K562 treated with DMSO at 1 percent for 4 hours (cell line): ENCODE results near the gene CENPS. TPM values are rescaled to one million over a fixed set of nuclear protein-coding genes. Genes with fewer than 3 reads are reported as not detected.

Experiments
- total RNA-seq: library from RNA; unstranded; fragments of 300-600 nt; gene quantifications from 2 replicates; pipeline ENCODE4 v1.2.3, GENCODE V29; 2022; ENCODE audit not compliant: insufficient read depth

The CENPS gene
- 16.4 and 26.2 TPM in 2 replicates for total RNA-seq

DNA sequence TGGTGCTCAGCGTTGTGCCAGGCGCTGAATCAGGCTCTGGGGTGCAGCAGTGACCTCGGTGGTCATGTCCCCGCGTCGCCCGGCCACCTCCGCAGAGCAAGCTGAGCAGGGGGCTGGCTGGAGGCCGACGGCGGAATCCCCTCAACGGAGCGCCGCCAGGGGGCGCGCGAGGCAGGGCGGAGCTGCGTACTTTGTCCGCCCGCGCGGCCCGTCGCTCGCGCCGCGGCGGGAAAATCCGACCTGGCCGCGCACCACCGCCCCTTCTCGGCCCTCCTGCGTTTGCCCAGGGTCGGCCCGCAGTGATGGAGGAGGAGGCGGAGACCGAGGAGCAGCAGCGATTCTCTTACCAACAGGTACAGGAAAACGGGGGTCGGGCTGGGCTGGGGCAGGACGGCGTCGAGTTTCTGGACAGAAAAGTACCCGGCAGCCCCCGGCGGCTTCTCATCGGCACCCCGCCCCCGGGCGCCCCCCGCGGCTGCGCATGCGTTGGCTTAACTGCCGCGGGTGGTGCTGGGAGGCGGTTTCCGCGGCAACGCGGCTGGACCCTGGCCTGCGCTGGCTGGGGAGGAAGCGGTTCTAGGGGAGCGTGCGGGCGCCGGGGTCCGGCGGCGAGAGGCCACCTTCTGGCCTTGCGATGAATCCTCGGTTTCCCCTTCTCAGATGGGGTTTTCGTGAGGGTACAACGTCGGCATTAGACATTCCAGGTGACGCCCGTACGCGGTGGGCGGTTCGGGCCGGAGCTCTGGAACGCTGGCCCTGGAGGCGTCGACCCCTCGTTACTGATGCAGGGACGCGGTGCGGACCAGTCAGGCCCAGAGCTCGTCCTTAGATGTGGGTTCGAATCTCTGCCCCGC, at the start of gene CENPS:
Gene CENPS (plus strand): TSS at position 218 of the 854 bp plus-strand sequence. CDS start 85 bp downstream, at position 303.

DNA sequence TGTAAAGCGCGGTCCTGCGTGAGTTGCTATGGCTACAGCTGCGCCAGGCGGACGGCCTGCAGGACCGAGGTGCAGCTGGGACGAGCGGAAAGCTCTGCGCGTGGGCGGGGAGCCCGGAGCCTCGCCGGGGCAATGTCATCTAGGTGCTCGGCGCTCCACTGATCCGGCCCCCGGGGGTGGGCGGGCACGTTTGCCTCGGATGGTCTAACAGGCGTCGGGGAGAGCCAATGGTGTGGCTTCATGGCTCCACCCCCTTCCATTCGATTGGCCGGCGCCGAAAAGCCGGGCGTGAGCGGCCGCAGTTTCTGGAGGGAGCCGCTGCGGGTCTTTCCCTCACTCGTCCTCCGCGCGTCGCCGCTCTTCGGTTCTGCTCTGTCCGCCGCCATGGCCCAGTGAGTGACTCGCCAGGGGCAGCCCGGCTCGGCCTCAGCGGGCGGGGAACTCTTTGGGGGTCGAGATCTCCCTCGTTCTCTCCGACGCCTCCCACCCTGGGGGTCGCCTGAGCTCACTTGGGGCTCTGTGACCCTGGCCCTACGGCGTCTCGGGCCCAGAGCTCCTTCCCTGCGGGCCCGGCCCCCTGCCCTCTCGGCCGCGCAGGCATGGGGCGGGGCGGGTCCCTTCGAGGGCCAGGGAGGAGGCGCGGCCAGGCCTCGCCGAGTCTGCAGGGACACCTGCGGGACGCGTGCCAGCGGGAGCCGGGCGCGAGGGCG, 31.3 kb upstream of the CENPS start, which contains the start of gene PGD:
Gene PGD (plus strand): TSS at position 331 of the 710 bp plus-strand sequence. CDS start 54 bp downstream, at position 385.

DNA sequence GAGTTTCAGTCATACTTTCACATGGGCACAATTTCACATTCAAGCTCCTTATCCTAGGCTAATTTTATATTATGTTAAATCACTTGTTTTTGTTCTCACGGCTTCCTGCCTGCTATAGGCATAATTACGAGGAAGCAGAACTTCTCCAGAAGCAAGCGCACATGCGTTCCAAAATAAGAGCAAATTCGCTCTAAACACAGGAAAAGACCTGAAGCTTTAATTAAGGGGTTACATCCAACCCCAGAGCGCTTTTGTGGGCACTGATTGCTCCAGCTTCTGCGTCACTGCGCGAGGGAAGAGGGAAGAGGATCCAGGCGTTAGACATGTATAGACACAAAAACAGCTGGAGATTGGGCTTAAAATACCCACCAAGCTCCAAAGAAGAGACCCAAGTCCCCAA, 19.5 kb downstream of the CENPS start, which contains the start of gene CORT:
Gene CORT (plus strand): TSS at position 281 of the 400 bp plus-strand sequence. CDS start 193 bp downstream, outside the sequence.

DNA sequence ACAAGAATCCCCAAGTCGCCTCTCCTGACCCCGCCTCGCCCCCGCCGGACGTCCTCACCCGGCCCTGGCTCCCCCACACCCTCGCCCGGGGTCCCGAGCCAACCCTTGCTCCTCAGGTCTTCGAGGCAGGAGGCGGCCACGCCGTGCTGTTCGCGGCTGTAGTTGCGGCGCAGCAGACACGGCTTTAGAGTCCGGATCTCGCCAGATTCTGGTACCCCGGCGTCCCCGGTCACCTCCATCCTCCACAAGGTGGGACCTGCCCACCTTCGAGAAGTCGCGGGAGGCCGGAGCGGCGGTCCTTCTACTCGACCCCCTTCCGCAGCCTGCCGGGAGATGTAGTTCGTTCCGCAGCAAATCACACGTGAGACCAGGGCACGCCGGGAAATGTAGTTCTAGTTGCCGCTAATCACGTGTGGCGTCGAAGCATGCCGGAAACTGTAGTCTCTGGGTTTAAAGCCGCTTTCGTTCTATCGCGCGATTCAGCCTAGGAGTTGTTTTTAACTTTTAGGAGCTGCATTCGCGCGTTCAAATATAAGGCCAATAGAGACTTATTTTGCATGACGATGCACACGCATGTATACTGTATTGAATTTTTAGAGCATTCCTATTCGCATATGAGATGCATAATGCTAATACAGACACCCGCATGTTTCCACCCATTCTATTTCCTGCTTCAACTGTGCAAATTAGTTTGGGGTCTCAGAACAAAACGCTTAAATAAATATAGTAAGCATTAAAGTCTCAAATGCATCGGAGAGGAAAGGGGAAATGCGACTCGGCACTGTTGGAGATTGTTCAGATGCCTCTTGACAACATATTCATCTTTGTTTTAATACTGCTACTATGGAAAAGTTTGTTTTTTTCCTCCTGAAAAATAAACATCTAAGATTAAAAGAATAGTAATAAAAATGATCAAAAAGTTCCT, 42.2 kb downstream of the CENPS start, which contains the start of gene DFFA:
Gene DFFA (minus strand): TSS at position 310 of the 925 bp plus-strand sequence. CDS start 71 bp downstream, at position 239.

DNA sequence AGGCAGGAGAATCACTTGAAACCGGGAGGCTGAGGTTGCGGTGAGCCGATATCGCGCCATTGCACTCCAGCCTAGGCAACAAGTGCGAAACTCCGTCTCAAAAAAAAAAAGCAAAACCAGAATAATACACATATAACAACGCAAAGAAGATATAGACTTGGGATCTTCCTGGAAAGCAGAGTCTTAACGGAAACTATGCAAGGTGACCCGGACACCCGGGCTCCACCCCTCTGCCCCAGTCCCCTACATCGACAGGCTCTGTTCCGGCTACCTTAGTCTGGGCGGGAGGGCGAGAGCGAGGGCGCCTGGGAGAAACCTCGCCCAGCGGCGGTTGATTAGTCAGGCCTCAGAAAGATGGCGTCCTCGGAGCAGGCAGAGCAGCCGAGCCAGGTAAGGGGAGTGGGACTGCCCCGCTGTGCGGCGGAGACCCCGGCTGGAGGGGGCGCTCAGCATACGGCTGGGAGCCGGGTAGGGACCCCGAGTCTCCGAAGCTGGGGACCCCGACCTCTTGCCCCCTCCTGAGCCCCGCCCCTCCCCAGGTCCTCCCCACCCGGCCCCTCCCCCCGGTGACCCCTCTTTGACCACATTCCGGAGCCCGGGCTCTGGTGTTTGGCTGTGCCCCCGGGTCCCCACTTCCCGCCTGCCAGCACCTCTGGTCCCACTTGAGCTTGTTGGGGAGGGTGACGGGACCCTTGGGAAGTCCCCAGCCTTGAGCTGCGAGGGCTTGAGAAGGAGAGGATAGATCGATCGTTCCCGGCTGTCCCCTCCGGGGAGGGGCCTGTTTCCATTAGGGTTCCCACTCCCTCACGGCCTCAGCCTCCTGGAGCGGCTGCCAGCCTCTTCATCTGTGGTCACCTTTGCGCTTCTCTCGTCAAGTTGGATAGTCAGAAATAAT, 44.6 kb downstream of the CENPS start, which contains the start of gene PEX14:
Gene PEX14 (plus strand): TSS at position 338 of the 895 bp plus-strand sequence. CDS start 17 bp downstream, at position 355.

Other genes starting within 250 kb of the CENPS start
- gene KIF1B, start 219.9 kb upstream of the CENPS start, total RNA-seq, result 10.9 and 11.6 TPM in 2 replicates
- 421 and 440 TPM in 2 replicates for gene PGD, start 31.4 kb upstream of the CENPS start, total RNA-seq
- 0.79 TPM in 1 of 2 replicates, not detected in the other for gene CORT, start 19.6 kb downstream of the CENPS start, total RNA-seq
- gene DFFA, start 42.1 kb downstream of the CENPS start, total RNA-seq, result 15.4 and 19.6 TPM in 2 replicates
- 38.6 and 38.8 TPM in 2 replicates for gene PEX14, start 44.5 kb downstream of the CENPS start, total RNA-seq